OCI-LY1 (cell line): Measurements from ENCODE around the gene SMOC2.

Experiments used
- H2AFZ ChIP-seq: fragments of 200-600 bp; sonication (generic), shearing (Covaris generic); 2 replicates; pipeline ENCODE4 v1.6.0; 2014; ENCODE audit warnings: antibody characterized with exemption, mild to moderate bottlenecking, low read length
- H3F3A ChIP-seq: fragments of 200-600 bp; sonication (generic), shearing (Covaris generic); 2 replicates; pipeline ENCODE4 v1.6.0; 2014; ENCODE audit warnings: mild to moderate bottlenecking, antibody characterized with exemption, low read length, moderate library complexity; ENCODE audit not compliant: insufficient read depth
- H3K27ac ChIP-seq: fragments of 200-600 bp; sonication (generic); 2 replicates; pipeline ENCODE4 v1.5.1; 2014; ENCODE audit warnings: low read length, mixed run types, mild to moderate bottlenecking, low read depth; ENCODE audit not compliant: poor library complexity, severe bottlenecking
- H3K27me3 ChIP-seq: fragments of 200-600 bp; sonication (generic); 2 replicates; pipeline ENCODE4 v1.6.0; 2014; ENCODE audit warnings: antibody characterized with exemption, mild to moderate bottlenecking, low read length, moderate library complexity; ENCODE audit not compliant: insufficient read depth
- H3K36me3 ChIP-seq: fragments of 200-600 bp; sonication (generic); 2 replicates; pipeline ENCODE4 v1.6.1; 2014; ENCODE audit warnings: mild to moderate bottlenecking, antibody characterized with exemption, low read length, moderate library complexity, mixed read lengths; ENCODE audit not compliant: insufficient read depth
- H3K4me1 ChIP-seq: fragments of 200-600 bp; sonication (generic); 2 replicates; pipeline ENCODE4 v1.5.1; 2014; ENCODE audit warnings: mild to moderate bottlenecking, low read length, moderate library complexity; ENCODE audit not compliant: insufficient read depth, severe bottlenecking
- H3K4me2 ChIP-seq: fragments of 200-600 bp; sonication (generic), shearing (Covaris generic); 2 replicates; pipeline ENCODE4 v1.6.1; 2014; ENCODE audit warnings: low read length
- H3K4me3 ChIP-seq: fragments of 200-600 bp; sonication (generic); 2 replicates; pipeline ENCODE4 v1.5.1; 2014; ENCODE audit warnings: low read length, low read depth, mild to moderate bottlenecking, mixed read lengths; ENCODE audit not compliant: poor library complexity, severe bottlenecking
- H3K79me2 ChIP-seq: fragments of 200-600 bp; shearing (Covaris generic); 2 replicates; pipeline ENCODE4 v1.6.1; 2016; ENCODE audit warnings: mixed run types, low read length, mixed read lengths; ENCODE audit not compliant: insufficient read depth
- H3K9ac ChIP-seq: fragments of 200-600 bp; sonication (generic), shearing (Covaris generic); 2 replicates; pipeline ENCODE4 v1.6.1; 2014; ENCODE audit warnings: mild to moderate bottlenecking, low read length, mixed read lengths
- H3K9me2 ChIP-seq: fragments of 200-600 bp; sonication (generic), shearing (Covaris generic); 2 replicates; pipeline ENCODE4 v1.6.1; 2014; ENCODE audit warnings: low read depth, mild to moderate bottlenecking, low read length, mixed read lengths
- H3K9me3 ChIP-seq: fragments of 200-600 bp; shearing (Covaris generic); 2 replicates; pipeline ENCODE4 v1.6.1; 2014; ENCODE audit warnings: low read length, mixed read lengths
- H4K20me1 ChIP-seq: fragments of 200-600 bp; sonication (generic), shearing (Covaris generic); 2 replicates; pipeline ENCODE4 v1.6.0; 2016; ENCODE audit warnings: mild to moderate bottlenecking, low read length; ENCODE audit not compliant: insufficient read depth
- EZH2 ChIP-seq: fragments of 200-600 bp; sonication (generic), shearing (Covaris generic); IDR thresholded peaks from 2 replicates; pipeline ENCODE4 v1.8.0; 2017; ENCODE audit warnings: borderline replicate concordance, mixed run types, mild to moderate bottlenecking, antibody characterized with exemption, low read length, moderate library complexity, mixed read lengths
- TF ChIP-seq, protein P1 (sequence below): fragments of 200-600 bp; sonication (generic), shearing (Covaris generic); IDR thresholded peaks from 2 replicates; pipeline ENCODE4 v1.5.1; 2017; ENCODE audit warnings: mild to moderate bottlenecking, antibody characterized with exemption, low read length, moderate library complexity, mixed read lengths

Gene SMOC2

DNA sequence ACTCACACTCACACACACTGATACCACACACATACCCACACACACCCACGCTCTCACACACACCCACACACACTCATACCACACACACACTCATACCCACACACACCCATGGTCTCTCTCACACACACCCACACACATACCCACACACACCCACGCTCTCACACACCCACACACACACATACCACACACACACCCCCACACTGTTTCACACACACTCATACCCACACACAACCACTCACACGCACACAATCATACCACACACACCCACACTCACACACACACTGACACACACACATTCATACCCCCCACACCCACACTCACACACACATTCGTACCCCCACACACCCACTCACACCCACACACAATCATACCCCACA, 158.1 kb downstream of the SMOC2 start:
- Histone ChIP-seq H3K9ac (no peak overlapping the region), H3K4me3 (no peak overlapping the region), H3K4me2 (no peak overlapping the region), H3K4me1 (no peaks in the 10 kb centered on the region), H3K9me2 (no peaks in the 10 kb centered on the region), H3K27me3 (no peaks in the 10 kb centered on the region), H3K9me3 (no peaks in the 10 kb centered on the region), H3K27ac (no peak overlapping the region), H3F3A (no peaks in the 10 kb centered on the region), H3K36me3 (no peaks in the 10 kb centered on the region), H4K20me1 (no peaks in the 10 kb centered on the region), H3K79me2 (no peaks in the 10 kb centered on the region), H2AFZ (no peak overlapping the region)
- no peak for TF ChIP-seq EZH2
- TF ChIP-seq, protein P1, sequence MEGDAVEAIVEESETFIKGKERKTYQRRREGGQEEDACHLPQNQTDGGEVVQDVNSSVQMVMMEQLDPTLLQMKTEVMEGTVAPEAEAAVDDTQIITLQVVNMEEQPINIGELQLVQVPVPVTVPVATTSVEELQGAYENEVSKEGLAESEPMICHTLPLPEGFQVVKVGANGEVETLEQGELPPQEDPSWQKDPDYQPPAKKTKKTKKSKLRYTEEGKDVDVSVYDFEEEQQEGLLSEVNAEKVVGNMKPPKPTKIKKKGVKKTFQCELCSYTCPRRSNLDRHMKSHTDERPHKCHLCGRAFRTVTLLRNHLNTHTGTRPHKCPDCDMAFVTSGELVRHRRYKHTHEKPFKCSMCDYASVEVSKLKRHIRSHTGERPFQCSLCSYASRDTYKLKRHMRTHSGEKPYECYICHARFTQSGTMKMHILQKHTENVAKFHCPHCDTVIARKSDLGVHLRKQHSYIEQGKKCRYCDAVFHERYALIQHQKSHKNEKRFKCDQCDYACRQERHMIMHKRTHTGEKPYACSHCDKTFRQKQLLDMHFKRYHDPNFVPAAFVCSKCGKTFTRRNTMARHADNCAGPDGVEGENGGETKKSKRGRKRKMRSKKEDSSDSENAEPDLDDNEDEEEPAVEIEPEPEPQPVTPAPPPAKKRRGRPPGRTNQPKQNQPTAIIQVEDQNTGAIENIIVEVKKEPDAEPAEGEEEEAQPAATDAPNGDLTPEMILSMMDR = no peak

DNA sequence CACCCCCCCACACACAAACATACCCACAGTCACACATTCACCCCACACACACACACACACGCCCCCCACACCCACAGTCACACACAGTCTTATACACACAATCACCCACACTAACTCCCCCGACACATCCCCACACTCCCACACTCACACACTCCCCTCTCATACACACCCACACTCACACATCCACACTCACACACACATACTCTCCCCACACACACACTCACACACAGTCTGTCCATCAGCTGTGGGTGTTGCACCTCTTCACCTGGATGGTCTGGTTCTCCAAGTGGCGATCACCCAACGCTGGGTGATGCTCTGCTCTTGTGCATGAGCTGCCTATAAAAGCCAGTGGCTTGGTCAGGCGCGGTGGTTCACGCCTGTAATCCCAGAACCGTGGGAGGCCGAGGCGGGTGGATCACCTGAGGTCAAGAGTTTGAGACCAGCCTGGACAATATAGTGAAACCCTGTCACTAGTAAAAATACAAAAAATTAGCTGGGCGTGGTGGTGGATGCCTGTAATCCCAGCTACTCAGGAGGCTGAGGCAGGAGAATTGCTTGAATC, 158.9 kb downstream of the SMOC2 start:
- Histone ChIP-seq H3K4me2 (no peak overlapping the region), H3K9ac (no peak overlapping the region)
- no peak for TF ChIP-seq EZH2
- TF ChIP-seq, protein P1 = no peak

GRCh38 chr6:168600381-168600780, 159.4 kb downstream of the SMOC2 start:
- no peak for TF ChIP-seq EZH2
- TF ChIP-seq, protein P1 = no peak
- Histone ChIP-seq H3F3A (no peaks in the 10 kb centered on the region), H3K27me3 (no peaks in the 10 kb centered on the region)

More for the DNA sequence above, 158.9 kb downstream of the SMOC2 start:
- Histone ChIP-seq H4K20me1 (no peaks in the 10 kb centered on the region), H3K36me3 (no peaks in the 10 kb centered on the region), H3K27me3 (no peaks in the 10 kb centered on the region), H2AFZ (no peak overlapping the region), H3K27ac (no peak overlapping the region), H3K9me2 (no peaks in the 10 kb centered on the region), H3K4me3 (no peak overlapping the region), H3F3A (no peaks in the 10 kb centered on the region), H3K4me1 (no peaks in the 10 kb centered on the region), H3K9me3 (no peaks in the 10 kb centered on the region), H3K79me2 (no peaks in the 10 kb centered on the region)

More at GRCh38 chr6:168600381-168600780, 159.4 kb downstream of the SMOC2 start:
- H3K36me3 ChIP-seq = no peaks in the 10 kb centered on the region
- no peak overlapping the region for H3K9ac ChIP-seq
- H3K9me3 ChIP-seq = no peaks in the 10 kb centered on the region
- no peak overlapping the region for H3K27ac ChIP-seq
- H2AFZ ChIP-seq = no peak overlapping the region
- H3K4me1 ChIP-seq = no peaks in the 10 kb centered on the region
- H3K79me2 ChIP-seq = no peaks in the 10 kb centered on the region
- no peaks in the 10 kb centered on the region for H4K20me1 ChIP-seq
- H3K9me2 ChIP-seq = no peaks in the 10 kb centered on the region
- no peak overlapping the region for H3K4me2 ChIP-seq
- H3K4me3 ChIP-seq = no peak overlapping the region
